Measurements from ENCODE around the gene SSR4.
"Not testable (repeated sequence)": the region's sequence is repeated elsewhere in the genome, so short reads cannot be mapped to it uniquely, and the experiment has no call there.

The SSR4 gene

DNA sequence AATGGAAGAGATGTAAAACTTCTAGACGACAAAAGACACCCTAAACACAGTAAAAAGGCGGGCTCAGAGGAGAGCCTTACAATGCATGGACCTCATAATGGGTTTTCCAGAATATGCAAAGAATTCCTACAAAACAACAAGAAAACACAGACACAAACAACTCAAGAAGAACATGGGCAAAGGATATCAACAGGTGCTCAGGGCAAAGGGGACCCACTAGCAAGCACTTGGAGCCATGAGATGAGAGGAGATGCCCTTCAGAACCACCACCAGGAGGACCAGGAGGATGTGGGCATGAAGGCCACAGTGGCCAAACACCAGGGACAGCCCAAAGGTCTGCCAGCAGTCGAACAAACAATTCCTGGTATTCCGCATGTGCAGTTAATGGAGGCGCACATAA is 18.7 kb downstream of the SSR4 start:
- no peak overlapping the region for H3K9ac ChIP-seq
- H3K36me3 ChIP-seq (ENCODE audit: insufficient read depth) = no peaks in the 10 kb centered on the region
- no peaks in the 10 kb centered on the region for H3K4me1 ChIP-seq (ENCODE audit: low read depth, poor library complexity, severe bottlenecking)
- H4K20me1 ChIP-seq (ENCODE audit: insufficient read depth) = no peaks in the 10 kb centered on the region
- no peak overlapping the region for H3K4me2 ChIP-seq
- no peaks in the 10 kb centered on the region for H3K79me2 ChIP-seq (ENCODE audit: insufficient read depth, low read depth)
- no peak overlapping the region for H3K27ac ChIP-seq
- H2AFZ ChIP-seq (ENCODE audit: low read depth) = no peak overlapping the region
- TF ChIP-seq, protein P1, sequence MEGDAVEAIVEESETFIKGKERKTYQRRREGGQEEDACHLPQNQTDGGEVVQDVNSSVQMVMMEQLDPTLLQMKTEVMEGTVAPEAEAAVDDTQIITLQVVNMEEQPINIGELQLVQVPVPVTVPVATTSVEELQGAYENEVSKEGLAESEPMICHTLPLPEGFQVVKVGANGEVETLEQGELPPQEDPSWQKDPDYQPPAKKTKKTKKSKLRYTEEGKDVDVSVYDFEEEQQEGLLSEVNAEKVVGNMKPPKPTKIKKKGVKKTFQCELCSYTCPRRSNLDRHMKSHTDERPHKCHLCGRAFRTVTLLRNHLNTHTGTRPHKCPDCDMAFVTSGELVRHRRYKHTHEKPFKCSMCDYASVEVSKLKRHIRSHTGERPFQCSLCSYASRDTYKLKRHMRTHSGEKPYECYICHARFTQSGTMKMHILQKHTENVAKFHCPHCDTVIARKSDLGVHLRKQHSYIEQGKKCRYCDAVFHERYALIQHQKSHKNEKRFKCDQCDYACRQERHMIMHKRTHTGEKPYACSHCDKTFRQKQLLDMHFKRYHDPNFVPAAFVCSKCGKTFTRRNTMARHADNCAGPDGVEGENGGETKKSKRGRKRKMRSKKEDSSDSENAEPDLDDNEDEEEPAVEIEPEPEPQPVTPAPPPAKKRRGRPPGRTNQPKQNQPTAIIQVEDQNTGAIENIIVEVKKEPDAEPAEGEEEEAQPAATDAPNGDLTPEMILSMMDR (conservative IDR thresholded peaks at IDR 0.05; ENCODE audit: low read depth, low read length) = no peak
- no peak overlapping the region for H3K4me3 ChIP-seq (IDR thresholded peaks at IDR 0.05; ENCODE audit: insufficient read depth, low read depth, low read length)
- peaks cover 34% of the 10 kb centered on the region for H3K27me3 ChIP-seq (ENCODE audit: insufficient read depth, low read depth)

DNA sequence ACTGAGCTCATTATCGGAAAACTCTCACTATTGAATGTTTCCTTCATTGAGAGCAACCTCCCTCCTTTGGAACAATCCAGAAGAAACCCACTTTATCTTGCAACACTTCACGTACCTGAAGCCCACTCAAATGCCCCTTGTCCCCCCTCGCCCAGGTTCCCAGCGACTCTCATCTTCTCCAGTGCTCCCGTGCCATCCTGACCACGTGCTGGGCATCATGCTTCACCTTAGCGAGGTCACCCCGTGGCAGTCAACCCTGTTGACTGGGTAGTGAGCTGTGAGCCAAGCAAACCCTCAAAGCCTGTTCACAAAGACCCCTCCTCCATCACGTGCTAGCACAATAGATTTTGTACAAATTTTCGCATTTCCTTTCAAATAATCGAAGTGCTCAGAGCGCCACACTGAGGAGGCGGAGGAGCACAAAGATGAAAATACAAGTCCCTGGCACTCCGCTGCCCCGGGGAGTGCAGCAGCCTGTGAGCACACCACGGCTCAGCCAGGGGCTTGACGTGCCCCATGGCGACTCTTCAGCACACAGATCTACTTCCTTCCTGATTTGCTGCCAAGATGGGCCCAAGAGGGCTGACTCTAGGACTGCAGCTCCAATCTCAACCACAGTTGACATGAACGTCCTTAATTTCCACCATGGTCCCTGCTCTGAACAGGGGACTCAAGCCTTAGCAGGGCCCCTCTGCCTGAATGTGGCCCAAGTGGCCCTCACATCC is 20.3 kb downstream of the SSR4 start:
- no peaks in the 10 kb centered on the region for H4K20me1 ChIP-seq (ENCODE audit: insufficient read depth)
- no peak overlapping the region for H3K9ac ChIP-seq
- H3K4me3 ChIP-seq (IDR thresholded peaks at IDR 0.05; ENCODE audit: insufficient read depth, low read depth, low read length) = no peak overlapping the region
- TF ChIP-seq, protein P1 (conservative IDR thresholded peaks at IDR 0.05; ENCODE audit: low read depth, low read length) = no peak
- H3K36me3 ChIP-seq (ENCODE audit: insufficient read depth) = no peaks in the 10 kb centered on the region
- H3K4me2 ChIP-seq = no peak overlapping the region
- no peak overlapping the region for H2AFZ ChIP-seq (ENCODE audit: low read depth)
- no peaks in the 10 kb centered on the region for H3K4me1 ChIP-seq (ENCODE audit: low read depth, poor library complexity, severe bottlenecking)
- no peak overlapping the region for H3K27ac ChIP-seq
- H3K27me3 ChIP-seq (ENCODE audit: insufficient read depth, low read depth) = peaks cover 43% of the 10 kb centered on the region
- H3K79me2 ChIP-seq (ENCODE audit: insufficient read depth, low read depth) = no peaks in the 10 kb centered on the region

DNA sequence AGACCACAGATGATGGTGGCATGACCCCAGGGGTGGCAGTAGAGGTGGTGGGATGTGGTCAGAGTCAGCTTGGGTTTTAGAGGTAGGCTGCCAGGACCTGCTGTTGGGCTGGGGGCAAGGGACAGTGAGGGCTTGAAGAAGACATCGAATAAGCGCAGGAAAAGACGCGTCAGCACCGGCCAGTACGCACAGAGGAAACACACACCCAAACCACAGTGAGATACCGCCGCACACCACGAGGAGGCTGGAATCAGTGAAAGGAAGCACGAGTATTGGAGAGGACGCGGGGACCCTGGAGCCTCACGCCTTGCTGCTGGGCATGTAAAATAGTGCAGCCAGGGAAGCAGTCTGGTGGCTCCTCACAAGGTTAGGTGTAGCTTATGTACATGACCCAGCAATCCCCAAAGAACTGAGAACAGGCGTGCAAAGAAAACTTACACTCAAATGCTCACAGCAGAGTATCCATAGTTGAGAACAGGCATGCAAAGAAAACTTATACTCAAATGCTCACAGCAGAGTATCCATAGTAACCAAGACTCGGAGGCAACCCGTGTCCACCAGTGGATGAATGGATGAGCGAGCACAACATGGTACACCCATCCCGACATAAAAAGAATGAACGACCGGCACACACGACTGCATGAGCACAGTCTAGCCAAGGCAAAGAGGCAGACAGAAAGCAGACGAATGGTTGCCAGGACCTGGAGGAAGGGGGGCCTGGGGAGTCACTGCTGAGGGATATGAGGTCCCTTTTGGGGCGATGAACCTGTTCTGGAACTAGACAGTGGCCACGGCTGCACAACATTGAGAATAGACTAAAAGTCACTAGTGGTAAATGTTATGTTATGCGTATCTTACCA is 22.6 kb downstream of the SSR4 start:
- no peaks in the 10 kb centered on the region for H3K36me3 ChIP-seq (ENCODE audit: insufficient read depth)
- H3K79me2 ChIP-seq (ENCODE audit: insufficient read depth, low read depth) = no peaks in the 10 kb centered on the region
- no peak overlapping the region for H3K4me2 ChIP-seq
- H3K27ac ChIP-seq = no peak overlapping the region
- peaks cover 45% of the 10 kb centered on the region for H3K27me3 ChIP-seq (ENCODE audit: insufficient read depth, low read depth)
- no peaks in the 10 kb centered on the region for H4K20me1 ChIP-seq (ENCODE audit: insufficient read depth)
- no peak overlapping the region for H2AFZ ChIP-seq (ENCODE audit: low read depth)
- TF ChIP-seq, protein P1 (conservative IDR thresholded peaks at IDR 0.05; ENCODE audit: low read depth, low read length) = no peak
- no peak overlapping the region for H3K9ac ChIP-seq
- no peak overlapping the region for H3K4me3 ChIP-seq (IDR thresholded peaks at IDR 0.05; ENCODE audit: insufficient read depth, low read depth, low read length)
- H3K4me1 ChIP-seq (ENCODE audit: low read depth, poor library complexity, severe bottlenecking) = no peaks in the 10 kb centered on the region

DNA sequence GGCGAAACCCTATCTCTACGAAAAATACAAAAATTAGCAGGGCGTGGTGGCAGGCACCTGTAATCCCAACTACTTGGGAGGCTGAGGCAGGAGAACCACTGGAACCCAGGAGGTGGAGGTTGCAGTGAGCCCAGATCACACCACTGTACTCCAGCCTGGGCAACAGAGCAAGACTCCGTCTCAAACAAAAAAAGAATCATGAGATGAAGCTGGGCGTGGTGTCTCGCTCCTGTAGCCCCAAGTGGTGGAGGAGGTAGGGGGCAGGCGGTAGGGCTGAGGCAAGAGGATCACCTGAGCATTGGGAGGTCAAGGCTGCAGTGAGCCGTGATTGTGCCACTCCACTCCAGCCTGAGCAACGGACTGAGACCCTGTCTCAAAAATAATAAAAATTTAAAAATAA is 23.6 kb downstream of the SSR4 start:
- not testable (repeated sequence) for H3K4me3 ChIP-seq (IDR thresholded peaks at IDR 0.05; ENCODE audit: insufficient read depth, low read depth, low read length); H3K36me3 ChIP-seq (ENCODE audit: insufficient read depth); H3K9ac ChIP-seq; H3K4me2 ChIP-seq; H3K4me1 ChIP-seq (ENCODE audit: low read depth, poor library complexity, severe bottlenecking); H4K20me1 ChIP-seq (ENCODE audit: insufficient read depth); H2AFZ ChIP-seq (ENCODE audit: low read depth); H3K79me2 ChIP-seq (ENCODE audit: insufficient read depth, low read depth); H3K27ac ChIP-seq
- peaks cover 45% of the 10 kb centered on the region for H3K27me3 ChIP-seq (ENCODE audit: insufficient read depth, low read depth)
